B cell (primary cell): ENCODE results near the gene SEZ6L. TPM values are rescaled to one million over a fixed set of nuclear protein-coding genes. Genes with fewer than 3 reads are reported as not detected.
A peak's percentile ranks its signal among the peaks of the same experiment; 100 is the strongest.

Experiments
- ATAC-seq: fragments of 200-7000 bp; cut with Tn5 transposase; one replicate; pipeline ENCODE4 v1.10.0; 2021; ENCODE audit warnings: low read depth, mild to moderate bottlenecking, moderate number of reproducible peaks, moderate library complexity
- CTCF ChIA-PET: fragments of 350-600 bp; sonication (Branson Sonifier 250); formaldehyde crosslinking; loops from one replicate; lab custom pipeline; 2021; ENCODE audit warnings: antibody characterized with exemption, inconsistent platforms; lab: Charles Lee
- POLR2A ChIA-PET: fragments of 350-600 bp; sonication (Branson Sonifier 250); formaldehyde crosslinking; loops from one replicate; lab custom pipeline; 2021; ENCODE audit warnings: antibody characterized with exemption; lab: Charles Lee
- DNase-seq: peaks from one replicate; pipeline ENCODE4 v3.0.0; 2013
- H2AFZ ChIP-seq: 2 replicates; pipeline ENCODE4 v1.6.1; 2012; ENCODE audit warnings: mild to moderate bottlenecking, low read depth, low read length; ENCODE audit not compliant: insufficient read depth, poor library complexity, severe bottlenecking
- H3K27ac ChIP-seq, 2 donors: 1 replicate in 1 of 2; 2 replicates in 1 of 2; pipeline ENCODE4 v1.5.1; 2012 to 2013; ENCODE audit warnings: low read length in 2 of 2, mild to moderate bottlenecking in 2 of 2, moderate library complexity in 1 of 2
- H3K27me3 ChIP-seq, 4 experiments: fragments of 200-600 bp in 1 of 4; sonication (generic) in 1 of 4; replicated peaks in 1 of 4; 1 replicate in 2 of 4; 2 replicates in 2 of 4; pipeline versions ENCODE4 v1.6.1 to v1.7.0; 2013 to 2016; ENCODE audit warnings: low read length in 3 of 4, mild to moderate bottlenecking in 2 of 4, mixed read lengths in 1 of 4, moderate library complexity in 1 of 4; ENCODE audit not compliant: insufficient read depth in 4 of 4, control insufficient read depth in 3 of 4; ENCODE audit errors: control extremely low read depth in 1 of 4
- H3K36me3 ChIP-seq, 2 experiments: replicated peaks in 1 of 2; 1 replicate in 1 of 2; 2 replicates in 1 of 2; pipeline versions ENCODE4 v1.6.1 to v1.7.1; 2013; ENCODE audit warnings: low read length in 1 of 2; ENCODE audit not compliant: insufficient read depth in 2 of 2, control insufficient read depth in 1 of 2; ENCODE audit errors: control extremely low read depth in 1 of 2, extremely low read depth in 1 of 2
- H3K4me1 ChIP-seq, 2 donors: fragments of 200-600 bp in 1 of 2; sonication (generic) in 1 of 2; 1 replicate in 1 of 2; 2 replicates in 1 of 2; pipeline versions ENCODE4 v1.5.1 to v1.6.1; 2013 to 2017; ENCODE audit warnings: low read length in 2 of 2; ENCODE audit not compliant: control insufficient read depth in 2 of 2, insufficient read depth in 2 of 2
- H3K4me2 ChIP-seq: replicated peaks from 2 replicates; pipeline ENCODE3; 2012; ENCODE audit warnings: mild to moderate bottlenecking, low read depth, low read length; ENCODE audit not compliant: poor library complexity, severe bottlenecking
- H3K4me3 ChIP-seq, 5 experiments: fragments of 200-600 bp in 1 of 5; sonication (generic) in 1 of 5; 1 replicate in 3 of 5; 2 replicates in 2 of 5; pipeline versions ENCODE4 v1.5.1 to v1.7.0; 2011 to 2016; ENCODE audit warnings: low read length in 4 of 5, mild to moderate bottlenecking in 4 of 5, low read depth in 2 of 5, control low read depth in 1 of 5, moderate library complexity in 1 of 5; ENCODE audit not compliant: insufficient read depth in 1 of 5; ENCODE audit errors: control extremely low read depth in 1 of 5, extremely low read depth in 1 of 5
- H3K79me2 ChIP-seq: fragments of 200-600 bp; sonication (generic); one replicate; pipeline ENCODE4 v1.6.0; 2016; ENCODE audit warnings: low read length; ENCODE audit not compliant: control insufficient read depth, insufficient read depth
- H3K9ac ChIP-seq: fragments of 200-600 bp; sonication (generic); 2 replicates; pipeline ENCODE4 v1.6.1; 2017; ENCODE audit warnings: mild to moderate bottlenecking, low read length, moderate library complexity
- H3K9me3 ChIP-seq, 3 donors: one replicate each; pipeline versions ENCODE4 v1.6.1 to v1.7.1; 2013; ENCODE audit warnings: low read length in 2 of 3; ENCODE audit not compliant: control insufficient read depth in 2 of 3, insufficient read depth in 1 of 3; ENCODE audit errors: control extremely low read depth in 1 of 3
- H4K20me1 ChIP-seq: 2 replicates; pipeline ENCODE4 v1.6.0; 2012; ENCODE audit warnings: mild to moderate bottlenecking, low read length; ENCODE audit not compliant: insufficient read depth, control insufficient read depth, poor library complexity, severe bottlenecking
- H3K27ac Mint-ChIP-seq: one replicate; pipeline ENCODE4 v1.8.0; 2021; ENCODE audit warnings: mixed read lengths
- H3K27me3 Mint-ChIP-seq: one replicate; pipeline ENCODE4 v1.8.0; 2021; ENCODE audit warnings: mixed read lengths
- H3K4me1 Mint-ChIP-seq: one replicate; pipeline ENCODE4 v1.8.0; 2021; ENCODE audit warnings: mixed read lengths
- H3K4me3 Mint-ChIP-seq: one replicate; pipeline ENCODE4 v1.8.0; 2021; ENCODE audit warnings: mixed read lengths
- H3K9me3 Mint-ChIP-seq: one replicate; pipeline ENCODE4 v1.8.0; 2022; ENCODE audit warnings: mixed read lengths; ENCODE audit not compliant: insufficient read depth
- CTCF ChIP-seq: fragments of 200-600 bp; IDR thresholded peaks from one replicate; pipeline ENCODE4 v1.8.0; 2022; ENCODE audit warnings: antibody characterized with exemption, mild to moderate bottlenecking
- EZH2 ChIP-seq: IDR thresholded peaks from 2 replicates; pipeline ENCODE4 v1.6.1; 2012; ENCODE audit warnings: borderline replicate concordance, low read depth, mild to moderate bottlenecking, moderate library complexity, low read length; ENCODE audit not compliant: insufficient read depth, poor library complexity, severe bottlenecking
- WGBS: methylation state at CpG from one replicate; pipeline ENCODE4 v1.1.5; 2013; ENCODE audit warnings: missing lambda C conversion rate; ENCODE audit not compliant: insufficient coverage; 5-methylcytosine and 5-hydroxymethylcytosine counted together
- intact Hi-C: fragments of 100-400 bp; cut with micrococcal nuclease; formaldehyde crosslinking; loops from one replicate; pipeline ENCODE4 v1.10.0; 2022
- polyA plus RNA-seq: library from polyadenylated mRNA; depleted of rRNA; stranded (reverse); fragments of >200 nt; gene quantifications from 2 replicates; pipeline ENCODE4 v1.2.3, GENCODE V29; 2012
- total RNA-seq, 2 donors: library from RNA; stranded (reverse); fragments of 120-200 nt in 1 of 2; gene quantifications; 1 replicate in 1 of 2; 2 replicates in 1 of 2; pipeline versions ENCODE4 v1.2.3 to v1.2.4, GENCODE V29; 2013 to 2022

SEZ6L gene
- total and polyA plus RNA-seq, 2 donors (not counting 1 experiment from before 2014, with no cell fraction given), result 0.04 TPM; not detected in 1

GRCh38 chr22:26374391-26375026, 205.2 kb downstream of the SEZ6L start:
- ATAC-seq (no peak), DNase-seq (no peak)
- no peaks in the 10 kb centered on the region for H3K79me2 ChIP-seq
- H3K27ac ChIP-seq, result no peak overlapping the region
- peaks cover 0 to 26% (median 18%) of the 10 kb centered on the region in 4 experiments for H3K27me3 ChIP-seq
- Mint-ChIP-seq H3K9me3 (peaks cover 6% of the 10 kb centered on the region), H3K4me3 (no peak overlapping the region), H3K27ac (no peak overlapping the region), H3K27me3 (peaks cover 66% of the 10 kb centered on the region), H3K4me1 (peaks cover 4% of the 10 kb centered on the region)
- H3K4me3 ChIP-seq, result no peak overlapping the region
- no peaks in the 10 kb centered on the region for H3K4me1 ChIP-seq
- ChIA-PET CTCF (interaction anchor here (0.8 to 2.2 kb wide), 3 partner anchors 9 to 86 kb away, joined by 3 to 13 read pairs (median 5); no protein-coding TSS in a partner anchor), POLR2A (no interaction called here)
- H2AFZ ChIP-seq, result no peak overlapping the region
- no peak for TF ChIP-seq EZH2
- TF ChIP-seq CTCF, result no peak
- peaks cover 0 to 11% (median 0%) of the 10 kb centered on the region in 3 donors for H3K9me3 ChIP-seq
- no peaks in the 10 kb centered on the region for H3K36me3 ChIP-seq
- H3K9ac ChIP-seq, result no peak overlapping the region
- WGBS, result 87% methylated on average over 8 of the region's 10 CpGs
- intact Hi-C loops, result loop anchor here (5.0 kb wide), 1 partner anchor 88 kb away; no protein-coding TSS in a partner anchor
- no peak overlapping the region for H3K4me2 ChIP-seq
- no peaks in the 10 kb centered on the region for H4K20me1 ChIP-seq

- peak; percentile 24 for DNase-seq
Measured at GRCh38 chr22:26377170-26377830, 208.0 kb downstream of the SEZ6L start.

More at GRCh38 chr22:26377170-26377830, 208.0 kb downstream of the SEZ6L start:
- Mint-ChIP-seq H3K4me3 (no peak overlapping the region), H3K9me3 (peaks cover 6% of the 10 kb centered on the region), H3K27ac (no peak overlapping the region), H3K4me1 (peaks cover 4% of the 10 kb centered on the region), H3K27me3 (peaks cover 74% of the 10 kb centered on the region)
- Histone ChIP-seq H3K9ac (no peak overlapping the region), H3K4me2 (peak overlapping the region; percentile 13), H2AFZ (peak overlapping the region; percentile 20), H3K27ac (no peak overlapping the region), H3K4me1 (no peaks in the 10 kb centered on the region), H4K20me1 (no peaks in the 10 kb centered on the region), H3K79me2 (no peaks in the 10 kb centered on the region), H3K36me3 (no peaks in the 10 kb centered on the region), H3K9me3 (peaks cover 0 to 11% (median 0%) of the 10 kb centered on the region in 3 donors), H3K27me3 (peaks cover 0 to 32% (median 19%) of the 10 kb centered on the region in 4 experiments), H3K4me3 (no peak overlapping the region)
- ATAC-seq, result no peak
- TF ChIP-seq EZH2, result no peak
- no peak for TF ChIP-seq CTCF
- 23% methylated on average over 10 of the region's 15 CpGs for WGBS
- intact Hi-C loops, result loop anchor here (5.0 kb wide), 1 partner anchor 85 kb away; no protein-coding TSS in a partner anchor
- ChIA-PET POLR2A (no interaction called here), CTCF (interaction anchor here (0.6 to 3.9 kb wide), 4 partner anchors 11 to 84 kb away, joined by 4 to 20 read pairs (median 4); no protein-coding TSS in a partner anchor)
